NT2/D1 (cell line): ENCODE measurements around the gene AOX1.

Experiments used
- SUZ12 ChIP-seq: IDR thresholded peaks from 2 replicates; pipeline ENCODE4 v1.6.1; 2011; ENCODE audit not compliant: insufficient read length, insufficient read depth; ENCODE audit errors: extremely low read depth
- YY1 ChIP-seq: IDR thresholded peaks from 2 replicates; pipeline ENCODE4 v1.6.1; 2011; ENCODE audit not compliant: insufficient read length, insufficient read depth
- ZNF274 ChIP-seq: IDR thresholded peaks from 2 replicates; pipeline ENCODE4 v1.6.1; 2011; ENCODE audit warnings: mild to moderate bottlenecking, low read depth, low read length

DNA sequence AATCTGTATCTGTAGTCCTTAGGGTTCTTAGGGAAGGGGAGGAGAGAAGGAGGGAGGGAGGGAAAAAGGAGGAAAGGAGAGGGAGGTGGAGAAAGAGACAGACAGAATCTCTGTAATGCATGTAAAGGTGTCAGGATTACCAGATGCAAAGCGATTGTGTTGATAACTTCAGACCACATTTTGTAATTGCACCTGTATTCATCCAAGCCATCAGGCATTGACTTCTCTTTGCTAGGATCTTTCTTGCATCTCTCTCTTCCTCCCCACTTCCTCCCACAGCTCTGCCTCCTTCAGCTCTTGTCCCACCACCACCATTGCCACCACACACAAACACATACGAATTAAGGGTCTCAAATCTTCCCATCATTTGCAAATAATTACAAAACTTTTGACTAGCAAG lies 91.4 kb downstream of the AOX1 start:
- TF ChIP-seq YY1 (no peak), ZNF274 (no peak), SUZ12 (no peak)
